Cerebellar nuclear complex (tissue), 1 donor: Measurements from ENCODE around the gene KIAA1549.

Source experiments
- DNase-seq, 2 experiments: peaks; one replicate each; lab custom pipeline; 2025; lab: John Stamatoyannopoulos, UW

Gene KIAA1549

DNA sequence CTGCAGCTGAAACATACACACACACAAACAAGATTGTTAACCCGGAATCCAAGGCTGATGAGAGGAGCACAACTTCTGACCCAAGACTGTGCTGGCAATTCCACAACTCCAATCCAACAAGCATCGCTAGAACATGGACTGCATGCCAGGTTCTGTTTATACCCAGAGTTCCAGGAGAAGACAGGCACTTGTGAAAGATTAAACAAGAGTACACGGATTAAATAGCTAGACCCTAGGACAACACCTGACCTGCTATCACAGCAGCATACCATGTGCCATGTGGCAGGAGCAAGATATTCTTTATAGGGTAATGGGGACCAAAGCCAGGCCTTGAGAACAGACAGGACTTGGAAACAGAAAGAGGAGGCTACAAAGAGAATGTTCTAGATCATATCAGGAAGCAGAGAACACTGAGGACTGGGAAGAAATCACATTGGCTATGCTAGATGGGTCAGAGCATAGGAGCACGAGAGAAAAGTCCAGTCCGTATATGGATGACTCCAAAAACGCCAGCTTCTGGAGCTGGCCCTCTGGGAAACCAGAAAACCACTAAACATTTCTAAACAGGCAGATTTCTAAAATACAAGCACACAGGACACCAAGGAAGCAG lies 99.5 kb downstream of the KIAA1549 start:
- DNase-seq = no peak

DNA sequence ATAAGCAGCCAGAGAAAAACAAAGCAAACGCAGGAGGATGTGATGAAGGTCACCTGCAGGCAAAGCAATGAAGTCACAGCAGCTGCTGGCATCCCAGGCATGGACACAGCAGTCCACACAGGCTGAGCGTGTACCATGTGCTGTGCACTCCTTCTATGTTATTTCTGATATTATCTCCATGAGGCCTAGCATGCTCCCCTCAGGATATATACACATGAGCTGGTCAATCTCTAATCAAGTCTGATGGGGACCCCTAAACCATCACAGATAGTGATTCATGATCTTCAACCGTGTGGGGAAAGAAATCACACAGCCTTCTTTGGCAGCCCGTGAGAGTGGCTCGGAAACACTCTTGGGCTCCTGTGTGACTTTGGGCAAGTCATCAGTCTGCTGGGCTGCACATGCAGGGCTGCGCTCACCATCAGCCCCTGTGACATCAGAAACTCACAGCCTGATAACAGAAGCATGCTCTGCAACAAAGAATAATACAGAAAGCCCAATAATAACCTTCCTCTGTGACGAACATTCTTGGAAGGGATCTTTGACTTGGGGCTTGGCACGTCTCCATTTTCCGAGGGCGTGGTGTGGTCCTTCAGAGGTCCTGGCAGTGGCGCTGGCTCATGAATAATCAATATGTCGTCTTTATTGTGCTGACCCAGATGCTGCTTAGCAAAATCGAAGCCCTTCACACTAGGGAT lies 100.2 kb downstream of the KIAA1549 start:
- DNase-seq = no peak

DNA sequence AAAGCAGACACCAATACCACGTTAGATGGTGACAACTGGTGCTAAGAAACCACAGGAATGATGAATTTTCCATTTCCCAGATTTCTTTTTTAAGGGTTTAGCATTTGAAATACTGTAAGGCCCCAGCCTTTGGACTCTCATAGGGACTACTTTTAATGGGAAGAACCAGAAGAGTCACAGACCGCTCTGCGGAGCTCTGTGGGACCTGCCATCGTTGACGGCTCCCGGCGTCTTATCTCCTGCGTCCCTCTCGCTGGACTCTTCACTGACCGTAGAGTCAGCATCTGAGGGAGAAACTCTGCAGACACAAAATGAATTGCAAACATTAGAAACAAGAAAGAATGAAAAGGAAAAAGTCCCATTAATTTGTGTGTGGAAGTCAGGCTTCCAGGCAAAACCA lies 101.8 kb downstream of the KIAA1549 start:
- no peak for DNase-seq

DNA sequence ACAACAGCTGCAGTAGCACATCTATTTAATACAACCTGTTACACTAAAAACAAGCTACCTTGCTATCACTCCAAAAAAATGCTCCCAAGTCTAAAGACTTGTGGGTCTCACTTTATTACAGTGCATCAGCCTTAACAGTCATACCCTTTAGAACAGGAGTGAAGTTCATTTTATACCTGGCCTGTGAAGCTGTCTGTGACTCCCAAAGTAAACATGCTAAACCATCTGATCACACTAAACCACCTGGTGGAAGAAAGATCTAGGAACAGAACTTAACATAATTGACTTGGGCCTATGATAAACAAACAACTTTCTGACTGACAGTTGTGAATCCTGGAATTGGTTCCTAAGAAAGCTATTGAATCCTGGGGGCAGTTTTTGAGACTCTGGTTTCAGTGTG lies 102.3 kb downstream of the KIAA1549 start:
- no peak for DNase-seq

DNA sequence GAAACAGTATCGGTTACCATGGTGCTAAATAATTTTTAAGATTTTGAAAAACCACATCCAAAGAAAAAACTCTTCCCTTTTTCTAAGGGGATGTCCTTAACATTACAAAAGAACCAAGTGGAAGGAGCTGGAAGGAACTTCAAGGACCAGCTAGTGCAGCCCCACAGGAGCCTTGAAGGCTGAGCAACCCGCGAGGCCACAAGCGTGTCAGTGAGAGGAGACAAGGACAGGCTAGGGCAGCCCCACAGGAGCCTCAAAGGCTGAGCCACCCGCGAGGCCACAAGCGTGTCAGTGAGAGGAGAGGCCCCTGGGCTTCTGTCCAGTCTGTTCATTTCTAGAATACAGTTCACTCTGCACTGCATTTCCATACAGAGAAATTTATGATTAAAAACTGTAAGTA lies 103.1 kb downstream of the KIAA1549 start:
- DNase-seq = no peak

DNA sequence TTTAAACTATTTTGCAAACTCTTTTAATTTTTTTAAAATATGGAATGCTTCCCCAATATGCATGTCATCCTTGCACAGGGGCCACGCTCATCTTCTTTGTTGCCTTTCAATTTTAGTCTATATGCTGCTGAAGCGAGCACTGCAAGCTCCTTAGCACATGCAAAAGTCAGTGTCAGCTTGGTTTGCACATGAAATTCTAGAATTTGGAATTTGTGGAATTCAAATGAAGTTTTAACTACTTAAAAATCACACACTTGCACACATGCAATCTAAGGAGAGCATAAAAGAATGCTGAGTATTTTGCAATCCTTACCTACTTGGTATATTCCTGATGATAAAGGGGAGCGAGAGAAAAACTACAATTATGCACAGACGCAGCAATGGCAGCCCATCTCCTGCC lies 104.9 kb downstream of the KIAA1549 start:
- DNase-seq = no peak

DNA sequence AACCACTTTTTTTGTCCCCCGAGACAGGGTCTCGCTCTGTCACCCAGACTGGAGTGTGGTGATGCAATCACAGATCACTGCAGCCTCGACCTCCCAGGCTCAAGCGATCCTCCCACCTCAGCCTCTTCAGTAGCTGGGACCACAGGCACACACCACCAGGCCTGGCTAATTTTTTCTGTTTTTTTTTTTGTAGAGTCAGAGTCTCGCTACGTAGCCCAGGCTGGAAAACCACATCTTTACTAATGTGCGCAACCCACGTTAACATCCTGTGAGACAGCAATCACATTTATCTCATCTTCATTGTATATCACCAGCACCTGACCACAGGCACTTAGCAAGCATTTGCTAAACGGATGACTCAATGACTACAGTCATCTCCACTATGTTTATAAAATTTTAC lies 105.4 kb downstream of the KIAA1549 start:
- DNase-seq = no peak

DNA sequence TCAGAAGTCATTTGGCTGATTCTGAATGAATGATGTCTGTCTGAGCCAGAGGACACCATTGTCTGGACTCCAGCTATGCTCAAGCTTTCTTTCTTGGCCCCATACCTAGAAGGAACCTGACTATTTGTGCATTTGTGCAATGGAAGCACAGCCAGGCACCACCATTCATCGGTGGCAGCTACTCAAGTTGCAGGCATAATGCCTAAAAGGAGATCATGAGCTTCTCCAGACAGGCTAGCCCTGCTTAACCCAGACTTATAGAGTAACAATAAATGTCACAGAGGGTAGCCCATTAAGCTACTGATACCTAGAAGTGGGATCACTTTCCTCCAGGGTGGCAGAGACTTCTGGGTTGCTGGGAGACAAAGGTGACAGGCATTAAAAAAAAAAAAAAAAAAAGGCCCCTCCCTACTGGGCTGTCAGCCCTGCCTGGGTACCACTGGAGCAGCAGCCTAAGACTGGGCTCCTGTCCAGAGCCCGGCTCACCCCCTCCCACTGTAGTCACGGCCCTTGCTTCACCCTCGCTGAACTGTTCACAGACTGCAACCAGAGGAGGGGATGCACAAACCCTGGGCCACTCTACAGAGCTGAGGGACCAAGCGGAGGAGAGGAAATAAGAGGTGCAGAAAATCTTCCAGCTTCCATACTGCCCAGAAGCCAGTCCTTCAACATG lies 107.8 kb downstream of the KIAA1549 start:
- no peak for DNase-seq

DNA sequence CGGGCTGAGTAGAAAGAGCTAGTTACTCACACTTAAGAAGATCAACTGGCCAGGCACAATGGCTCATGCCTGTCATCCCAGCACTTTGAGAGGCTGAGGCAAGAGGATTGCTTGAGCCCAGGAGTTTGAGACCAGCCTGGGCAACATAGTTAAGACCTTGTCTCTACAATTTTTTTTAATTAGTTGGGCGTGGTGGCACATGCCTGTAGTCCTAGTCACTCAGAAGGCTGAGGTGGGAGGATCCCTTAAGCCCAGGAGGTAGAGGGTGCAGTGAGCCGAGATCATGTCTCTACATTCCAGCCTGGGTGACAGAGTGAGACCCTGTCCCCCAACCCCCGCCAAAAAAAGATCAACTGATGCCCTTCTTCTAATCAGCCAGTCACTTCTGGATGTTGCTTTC lies 108.6 kb downstream of the KIAA1549 start:
- no peak for DNase-seq

DNA sequence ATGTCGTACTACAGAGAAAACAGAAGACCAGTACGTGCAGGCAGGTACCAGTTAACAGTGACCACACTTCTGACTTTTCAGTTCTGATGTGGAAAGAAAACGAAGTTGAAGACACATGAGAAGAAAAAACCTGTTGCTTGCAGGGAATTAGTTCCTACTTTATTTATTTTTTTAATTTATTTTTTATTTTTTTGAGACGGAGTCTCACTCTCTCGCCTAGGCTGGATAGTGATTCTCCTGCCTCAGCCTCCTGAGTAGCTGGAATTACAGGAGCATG lies 109.4 kb downstream of the KIAA1549 start:
- DNase-seq = no peak

DNA sequence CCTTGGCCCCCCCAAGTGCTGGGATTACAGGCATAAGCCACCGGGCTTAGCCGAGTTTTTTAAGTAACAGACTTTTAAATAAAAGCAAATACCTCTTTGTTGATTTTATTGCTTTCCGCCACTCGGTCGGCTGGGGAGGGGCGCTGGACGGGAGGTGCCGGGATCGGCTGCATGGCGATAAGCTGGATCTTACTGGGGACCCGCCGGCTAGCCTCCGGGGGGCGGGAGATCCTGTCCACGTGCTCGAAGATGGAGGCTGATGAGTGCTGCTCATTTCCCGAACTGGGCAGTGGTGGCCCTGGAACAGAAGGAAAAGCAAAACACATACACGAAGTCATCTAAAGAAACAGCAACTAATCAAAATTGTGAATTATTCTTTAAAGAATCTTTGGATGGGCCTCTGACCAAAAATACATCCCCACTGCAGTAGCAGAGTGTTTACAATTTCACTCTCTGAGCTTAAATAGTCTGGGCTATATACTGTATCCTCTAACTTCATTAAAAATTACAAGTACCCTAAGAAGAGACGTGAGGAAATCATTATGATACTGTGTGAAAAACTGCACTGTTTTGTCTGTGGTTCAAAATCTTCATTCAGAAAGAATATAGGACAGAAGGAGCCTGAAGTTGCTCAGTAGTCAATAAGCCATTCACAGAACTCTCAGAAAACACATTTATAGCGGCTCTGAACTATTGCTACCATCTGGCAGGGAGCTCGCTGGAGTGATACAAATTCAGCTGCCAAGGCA lies 110.0 kb downstream of the KIAA1549 start:
- no peak for DNase-seq

DNA sequence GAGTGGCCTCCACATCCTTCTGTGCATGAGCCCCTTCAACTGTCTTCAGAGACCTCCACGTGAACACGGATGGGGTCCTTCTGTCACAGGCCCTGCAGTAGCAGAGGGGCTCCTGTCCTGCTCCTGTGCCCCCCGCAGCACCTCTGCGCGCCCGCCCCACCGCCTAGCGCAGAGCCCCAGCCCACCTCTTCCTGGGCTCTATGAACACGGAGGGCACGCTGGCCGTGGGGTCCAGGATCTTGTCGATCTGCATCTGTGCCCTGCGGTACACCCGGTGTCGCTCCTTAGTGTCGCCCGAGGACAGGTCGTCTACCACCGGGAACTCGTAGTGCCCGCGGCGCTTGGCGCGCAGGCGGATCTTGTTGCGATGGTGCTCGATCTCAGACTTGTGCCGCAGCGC lies 111.8 kb downstream of the KIAA1549 start:
- DNase-seq = no peak

DNA sequence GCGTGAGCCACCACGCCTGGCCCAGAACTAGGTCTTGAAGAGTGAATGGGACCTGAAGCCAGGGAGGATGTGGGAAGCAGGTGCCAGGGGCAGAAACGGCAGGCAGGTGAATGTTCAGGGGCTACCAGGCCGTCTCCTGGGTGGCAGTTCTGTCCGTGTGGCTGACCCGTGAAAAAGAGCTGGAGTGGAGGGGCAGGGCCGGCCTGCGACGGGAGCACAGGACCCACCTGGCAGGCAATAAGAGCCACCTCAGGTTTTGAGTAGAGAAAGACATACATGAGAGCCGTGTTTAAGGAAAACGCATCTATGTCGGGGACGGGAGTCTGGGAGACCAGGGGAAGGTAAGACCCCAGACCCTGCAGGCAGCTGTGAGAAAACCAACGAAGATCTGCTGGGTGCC lies 112.5 kb downstream of the KIAA1549 start:
- no peak for DNase-seq

DNA sequence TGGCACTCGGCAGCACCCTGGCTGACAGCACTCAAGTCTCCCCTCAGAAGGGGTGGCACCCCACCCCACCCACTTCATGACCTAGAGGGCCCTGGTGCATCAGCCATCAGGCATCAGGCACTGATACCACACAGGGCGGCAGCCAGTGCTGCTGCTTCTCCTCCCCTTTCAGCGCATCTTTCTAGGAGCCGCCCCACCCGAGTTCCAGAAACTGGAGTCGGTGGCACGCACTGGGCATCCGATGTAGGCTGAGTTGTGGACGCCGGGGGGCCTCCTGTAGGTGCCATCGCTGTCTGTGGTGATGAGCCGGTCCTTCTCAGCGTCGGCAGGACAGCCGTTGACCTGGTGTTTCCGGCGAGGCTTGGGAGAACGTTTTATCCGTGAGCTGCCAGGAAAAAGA lies 113.4 kb downstream of the KIAA1549 start:
- DNase-seq = no peak

DNA sequence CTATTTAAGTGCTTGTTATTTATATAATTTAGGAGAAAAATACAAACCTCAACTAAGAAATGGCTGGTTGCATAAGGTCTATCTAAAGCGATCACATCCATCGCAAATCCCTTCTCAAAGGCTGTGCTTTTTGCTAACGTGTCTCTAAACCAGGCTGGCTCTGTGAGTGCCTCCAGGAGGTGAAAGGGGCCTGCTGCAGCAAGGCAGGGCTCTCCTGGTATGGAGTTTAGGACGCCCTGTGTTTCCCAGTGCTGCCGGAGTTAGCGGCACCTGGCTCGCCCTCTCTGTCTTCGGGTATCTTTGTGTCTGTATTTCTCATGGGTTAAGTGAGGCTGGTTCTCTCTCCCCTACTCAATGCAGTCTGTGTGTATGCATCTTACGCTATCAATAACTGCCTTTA lies 114.8 kb downstream of the KIAA1549 start:
- no peak for DNase-seq

DNA sequence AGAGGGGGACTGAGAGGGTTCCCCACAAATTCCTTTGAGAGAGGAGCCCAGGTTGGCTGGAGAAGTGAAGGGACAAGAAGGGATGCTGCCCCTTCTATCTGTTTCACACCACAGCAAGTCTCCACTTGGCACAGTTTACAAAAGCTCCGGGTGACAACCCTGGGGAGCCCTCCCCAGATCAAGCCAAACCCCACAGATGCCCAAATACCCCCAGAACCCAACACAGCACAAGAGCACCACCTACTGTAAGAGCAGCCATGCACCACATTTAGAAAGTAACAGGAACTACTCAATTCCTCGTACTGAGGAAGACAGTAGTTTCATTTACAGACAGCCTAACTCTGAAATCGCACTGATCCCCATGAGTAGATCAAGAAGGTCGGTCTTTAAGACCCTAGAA lies 115.3 kb downstream of the KIAA1549 start:
- no peak for DNase-seq

DNA sequence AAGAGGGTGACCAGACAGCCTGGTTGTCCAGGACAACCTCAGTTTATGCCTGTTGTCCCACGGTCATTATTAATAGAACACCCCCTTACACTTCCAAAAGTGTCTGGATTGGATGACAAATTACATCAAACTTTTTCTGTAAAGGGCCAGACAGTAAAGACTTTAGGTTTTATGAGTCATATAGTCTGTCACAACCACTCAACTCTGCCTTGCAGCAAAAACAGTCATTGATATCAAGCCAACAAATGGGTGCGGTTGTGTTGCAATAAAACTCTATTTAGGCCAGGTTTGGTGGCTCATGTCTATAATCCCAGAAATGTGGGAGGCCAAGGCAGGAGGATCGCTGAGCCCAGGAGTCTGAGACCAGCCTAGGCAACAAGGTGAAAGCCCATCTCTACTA lies 116.5 kb downstream of the KIAA1549 start:
- no peak for DNase-seq

DNA sequence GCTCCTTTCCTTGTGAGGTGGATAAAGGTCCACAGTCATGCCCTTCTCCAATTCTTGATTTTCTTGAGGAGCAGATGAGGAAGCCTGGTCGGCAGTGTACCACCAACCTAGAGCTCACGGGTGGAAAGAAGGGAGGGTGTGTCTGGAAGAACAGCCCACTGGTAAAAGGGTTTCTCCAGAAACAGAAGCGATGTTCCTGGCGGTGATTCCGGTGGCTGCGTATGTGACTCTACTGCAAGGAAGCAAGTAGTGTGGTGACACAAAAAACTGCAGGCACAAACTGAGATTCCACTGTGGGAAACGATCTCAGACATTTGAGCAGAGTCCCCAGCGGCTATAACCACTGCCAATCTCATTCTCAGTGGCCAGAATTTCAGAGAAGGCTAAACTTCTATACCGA lies 117.3 kb downstream of the KIAA1549 start:
- no peak for DNase-seq

DNA sequence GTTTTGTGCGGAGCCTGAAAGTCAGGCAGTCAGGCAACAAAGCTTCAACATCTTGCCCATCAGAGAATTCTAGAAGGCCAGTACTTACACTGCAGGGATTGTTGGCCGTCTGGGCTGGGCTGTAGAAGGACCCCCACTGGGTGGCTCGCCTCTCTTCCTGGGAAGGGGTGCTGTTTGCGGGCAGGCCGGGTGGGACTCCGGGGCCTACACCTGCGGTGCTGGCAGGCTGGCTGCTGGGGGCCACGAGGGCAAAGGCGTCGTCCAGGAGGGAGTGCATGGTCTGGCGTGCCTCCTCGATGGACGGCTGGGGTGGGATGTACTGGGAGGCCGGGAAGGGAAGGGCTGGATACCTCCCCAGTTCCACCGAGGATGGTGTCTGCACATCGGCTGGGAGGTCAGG lies 120.1 kb downstream of the KIAA1549 start:
- no peak for DNase-seq

DNA sequence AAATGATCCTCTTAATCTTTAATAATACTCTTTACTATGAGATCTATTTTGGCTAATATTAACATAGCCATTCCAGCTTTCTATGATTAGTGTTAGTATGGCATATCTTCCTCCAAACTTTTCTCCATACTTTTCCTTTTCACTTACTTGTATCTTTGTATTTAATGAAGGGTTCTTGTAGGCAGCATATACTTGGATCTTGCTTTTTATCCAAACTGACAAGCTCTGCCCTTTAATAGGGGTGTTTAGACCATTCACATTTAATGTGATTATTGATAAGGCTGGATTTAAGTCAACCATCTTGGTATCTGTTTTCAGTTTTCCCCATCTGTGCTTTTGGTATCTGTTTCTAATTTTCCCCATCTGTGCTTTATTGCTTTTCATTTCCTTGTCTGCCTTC lies 123.5 kb downstream of the KIAA1549 start:
- no peak for DNase-seq

DNA sequence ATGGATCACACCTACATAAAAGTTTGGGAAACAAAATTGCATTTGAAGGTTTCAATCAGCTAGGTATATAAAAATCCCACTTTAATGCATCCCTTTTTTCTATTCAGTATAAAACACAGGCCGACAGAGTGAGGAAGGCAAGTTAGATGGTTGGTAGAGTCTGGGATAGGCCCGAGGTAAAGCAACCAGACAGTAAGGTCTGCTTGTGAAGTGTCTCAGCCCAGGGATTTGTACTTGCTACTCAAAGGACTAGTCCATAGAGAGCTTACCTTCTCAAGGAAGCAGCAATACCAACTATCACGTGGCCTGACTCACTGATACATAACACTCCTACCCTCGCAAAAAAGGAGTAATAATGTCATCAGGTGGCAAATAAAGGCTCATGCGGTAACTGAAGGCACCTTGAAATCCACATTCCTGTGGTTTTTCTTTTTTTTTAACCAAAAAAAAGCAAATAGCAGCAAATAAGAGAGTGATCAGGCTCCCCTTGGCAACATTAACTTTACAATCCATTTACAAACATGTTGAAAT lies 127.0 kb downstream of the KIAA1549 start:
- no peak for DNase-seq

DNA sequence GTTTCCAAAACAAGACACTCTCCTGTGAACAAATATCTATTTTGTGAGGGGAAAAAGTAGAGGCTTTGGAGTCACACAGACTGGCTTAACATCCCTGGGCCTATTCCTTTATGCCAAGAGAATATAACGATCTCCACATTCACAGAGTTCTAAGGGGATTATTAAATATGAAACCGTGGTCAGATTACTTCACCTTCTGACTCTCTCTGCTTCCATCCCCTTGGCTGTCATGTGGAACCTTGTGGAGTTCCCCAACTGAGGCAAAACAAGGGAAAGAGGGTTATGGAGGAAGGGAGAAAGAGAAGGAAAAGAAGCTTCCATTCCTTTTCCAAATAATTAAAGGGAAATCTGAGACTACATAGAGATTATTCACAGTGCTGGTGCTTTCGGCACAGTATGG lies 127.7 kb downstream of the KIAA1549 start:
- no peak for DNase-seq

DNA sequence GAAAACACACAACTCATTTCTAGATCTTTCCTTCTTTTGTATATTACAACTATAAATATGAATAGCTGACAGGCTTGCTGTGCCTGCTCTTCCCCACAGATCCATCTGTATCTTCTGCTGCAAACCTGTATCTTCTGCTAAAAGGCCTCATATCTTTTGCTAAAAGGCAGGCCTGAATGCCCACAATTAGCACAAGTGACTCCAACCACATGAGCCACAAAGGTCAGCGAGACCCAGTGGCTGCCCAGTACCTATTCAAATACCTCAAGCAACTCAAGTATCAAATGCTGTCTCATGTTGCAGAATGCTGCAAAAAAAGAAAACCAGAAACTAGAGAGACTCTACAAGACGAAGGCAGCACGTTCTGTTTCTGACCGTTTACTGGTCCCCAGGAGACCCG lies 128.7 kb downstream of the KIAA1549 start:
- no peak for DNase-seq
